Measurements from ENCODE around the gene CAPN10.

DNA sequence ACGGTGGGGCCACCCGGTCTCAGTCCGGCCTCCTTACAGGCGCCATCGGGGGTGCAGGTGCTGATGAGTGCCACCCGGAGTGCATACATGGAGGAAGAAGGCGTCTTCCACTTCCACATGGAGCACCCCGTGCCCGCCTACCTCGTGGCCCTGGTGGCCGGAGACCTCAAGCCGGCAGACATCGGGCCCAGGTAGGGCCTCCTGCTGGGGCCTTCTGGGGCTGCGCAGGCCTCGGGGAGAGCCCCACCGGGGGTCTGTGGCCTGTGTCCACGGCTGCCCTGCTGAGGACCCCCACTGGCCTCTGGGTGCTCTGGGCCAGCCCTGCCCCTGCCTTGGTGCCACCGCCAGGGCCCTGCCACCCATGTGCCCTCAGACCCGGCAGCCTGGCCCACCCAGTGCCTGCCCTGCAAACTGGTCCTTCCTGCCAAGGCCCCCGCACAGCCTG is 13.4 kb upstream of the CAPN10 start:
- TF ChIP-seq, protein P1, sequence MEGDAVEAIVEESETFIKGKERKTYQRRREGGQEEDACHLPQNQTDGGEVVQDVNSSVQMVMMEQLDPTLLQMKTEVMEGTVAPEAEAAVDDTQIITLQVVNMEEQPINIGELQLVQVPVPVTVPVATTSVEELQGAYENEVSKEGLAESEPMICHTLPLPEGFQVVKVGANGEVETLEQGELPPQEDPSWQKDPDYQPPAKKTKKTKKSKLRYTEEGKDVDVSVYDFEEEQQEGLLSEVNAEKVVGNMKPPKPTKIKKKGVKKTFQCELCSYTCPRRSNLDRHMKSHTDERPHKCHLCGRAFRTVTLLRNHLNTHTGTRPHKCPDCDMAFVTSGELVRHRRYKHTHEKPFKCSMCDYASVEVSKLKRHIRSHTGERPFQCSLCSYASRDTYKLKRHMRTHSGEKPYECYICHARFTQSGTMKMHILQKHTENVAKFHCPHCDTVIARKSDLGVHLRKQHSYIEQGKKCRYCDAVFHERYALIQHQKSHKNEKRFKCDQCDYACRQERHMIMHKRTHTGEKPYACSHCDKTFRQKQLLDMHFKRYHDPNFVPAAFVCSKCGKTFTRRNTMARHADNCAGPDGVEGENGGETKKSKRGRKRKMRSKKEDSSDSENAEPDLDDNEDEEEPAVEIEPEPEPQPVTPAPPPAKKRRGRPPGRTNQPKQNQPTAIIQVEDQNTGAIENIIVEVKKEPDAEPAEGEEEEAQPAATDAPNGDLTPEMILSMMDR (IDR thresholded peaks at IDR 0.05), result no peak
- TF ChIP-seq POLR2A (IDR thresholded peaks at IDR 0.05) (no peak), EP300 (IDR thresholded peaks at IDR 0.05) (no peak)

Data from tibial nerve (tissue), 4 donors.